ENCODE measurements around the gene ANXA7.
"Not testable (repeated sequence)": the region's sequence is repeated elsewhere in the genome, so short reads cannot be mapped to it uniquely, and the experiment has no call there.

The ANXA7 gene

GRCh38 chr10:73338801-73339368, 75.0 kb downstream of the ANXA7 start:
- DNase-seq (ENCODE audit: low read depth in 2 of 2), result no peak

GRCh38 chr10:73333202-73333601, 80.7 kb downstream of the ANXA7 start:
- DNase-seq (ENCODE audit: low read depth in 2 of 2), result no peak

DNA sequence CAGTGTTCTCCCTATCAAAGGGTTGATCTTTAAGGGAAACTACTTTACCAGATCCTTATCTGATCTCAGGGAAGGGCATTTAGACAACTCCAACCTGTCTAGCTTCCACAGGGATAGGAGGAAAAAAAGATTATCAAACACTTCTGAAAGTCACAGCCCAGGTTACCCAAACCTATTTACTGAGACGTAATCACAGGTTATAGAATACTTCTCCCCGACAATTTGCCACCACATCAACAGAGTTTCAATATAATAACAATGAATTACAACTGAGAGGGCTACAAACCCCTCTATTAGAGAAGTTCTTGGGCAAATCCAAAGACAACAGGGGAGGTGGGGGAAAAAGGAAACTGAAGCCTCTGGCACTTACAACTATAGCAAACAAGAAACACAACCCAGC, 81.5 kb downstream of the ANXA7 start:
- DNase-seq (ENCODE audit: low read depth in 2 of 2), result no peak

- not testable (repeated sequence) for DNase-seq (ENCODE audit: low read depth in 2 of 2)
These were observed 85.3 kb downstream of the ANXA7 start for GRCh38 chr10:73328523-73328922.

- not testable (repeated sequence) for DNase-seq (ENCODE audit: low read depth in 2 of 2)
These were observed 88.6 kb downstream of the ANXA7 start for GRCh38 chr10:73325290-73325689.
